OCI-LY7 (cell line): ENCODE measurements around the gene CARNS1. TPM values are rescaled to one million over a fixed set of nuclear protein-coding genes. Genes with fewer than 3 reads are reported as not detected.

Experiments used
- BruUV-seq: library from RNA; stranded (reverse); fragments of 400-500 nt; replicated peaks from 2 replicates; lab custom pipeline; 2021; lab: Mats Ljungman, UMichigan
- CTCF ChIA-PET: fragments of 300-600 bp; sonication (Branson Sonifier 250); formaldehyde crosslinking; loops from one replicate; lab custom pipeline; 2022; ENCODE audit warnings: antibody characterized with exemption; ENCODE audit not compliant: unreplicated experiment; lab: Charles Lee
- POLR2A ChIA-PET: fragments of 300-600 bp; sonication (Branson Sonifier 250); formaldehyde crosslinking; loops from one replicate; lab custom pipeline; 2022; ENCODE audit warnings: antibody characterized with exemption; lab: Charles Lee
- DNase-seq: peaks from one replicate; pipeline ENCODE4 v3.0.0-alpha.2; 2015; ENCODE audit warnings: low spot score
- H2AFZ ChIP-seq: fragments of 200-600 bp; sonication (generic), shearing (Covaris generic); 2 replicates; pipeline ENCODE4 v1.6.1; 2014; ENCODE audit warnings: mild to moderate bottlenecking, antibody characterized with exemption, low read length, moderate library complexity
- H3K27ac ChIP-seq: fragments of 200-600 bp; sonication (generic); 2 replicates; pipeline ENCODE4 v1.5.1; 2014; ENCODE audit warnings: mixed run types, low read depth, mild to moderate bottlenecking, moderate library complexity, low read length, inconsistent platforms; ENCODE audit not compliant: poor library complexity, severe bottlenecking
- H3K36me3 ChIP-seq: fragments of 200-600 bp; sonication (generic); 2 replicates; pipeline ENCODE4 v1.6.1; 2014; ENCODE audit warnings: mild to moderate bottlenecking, antibody characterized with exemption, low read length, moderate library complexity, mixed read lengths; ENCODE audit not compliant: insufficient read depth
- H3K4me1 ChIP-seq: fragments of 200-600 bp; sonication (generic); 2 replicates; pipeline ENCODE4 v1.5.1; 2014; ENCODE audit warnings: mild to moderate bottlenecking, low read length; ENCODE audit not compliant: insufficient read depth, poor library complexity, severe bottlenecking
- H3K4me2 ChIP-seq: fragments of 200-600 bp; sonication (generic); 2 replicates; pipeline ENCODE4 v1.6.1; 2014; ENCODE audit warnings: mild to moderate bottlenecking, low read length
- H3K4me3 ChIP-seq: fragments of 200-600 bp; sonication (generic); 2 replicates; pipeline ENCODE4 v1.5.1; 2014; ENCODE audit warnings: mild to moderate bottlenecking, low read depth, low read length; ENCODE audit not compliant: poor library complexity, severe bottlenecking
- H3K79me2 ChIP-seq: fragments of 200-600 bp; sonication (generic); 2 replicates; pipeline ENCODE4 v1.6.1; 2016; ENCODE audit warnings: low read depth, mild to moderate bottlenecking, low read length, moderate library complexity, mixed read lengths; ENCODE audit not compliant: insufficient read depth
- H3K9me2 ChIP-seq: fragments of 200-600 bp; sonication (generic); 2 replicates; pipeline ENCODE4 v1.6.1; 2016; ENCODE audit warnings: mild to moderate bottlenecking, low read length, mixed read lengths; ENCODE audit not compliant: insufficient read depth
- H3K9me3 ChIP-seq: fragments of 200-600 bp; sonication (generic); 2 replicates; pipeline ENCODE4 v1.6.1; 2014; ENCODE audit warnings: mild to moderate bottlenecking, mixed run types, low read length, mixed read lengths
- H4K20me1 ChIP-seq: fragments of 200-600 bp; sonication (generic); 2 replicates; pipeline ENCODE4 v1.6.1; 2014; ENCODE audit warnings: mild to moderate bottlenecking, antibody characterized with exemption, low read length, moderate library complexity, mixed read lengths; ENCODE audit not compliant: insufficient read depth
- EZH2phosphoT487 ChIP-seq: fragments of 200-600 bp; sonication (generic); IDR thresholded peaks from 2 replicates; pipeline ENCODE4 v1.6.1; 2018; ENCODE audit warnings: low read depth, borderline replicate concordance, mild to moderate bottlenecking, mixed run types, antibody characterized with exemption, low read length, moderate library complexity, mixed read lengths
- intact Hi-C: fragments of 100-400 bp; cut with micrococcal nuclease; formaldehyde crosslinking; loops from one replicate; pipeline ENCODE4 v1.10.0; 2022; ENCODE audit not compliant: unreplicated experiment
- total RNA-seq, 2 experiments: library from RNA; depleted of rRNA in 1 of 2; stranded (reverse); fragments of >200 nt in 1 of 2; shearing (Covaris generic) in 1 of 2; gene quantifications; 2 replicates each; pipeline ENCODE4 v1.2.3, GENCODE V29; 2014 to 2022
- TF ChIP-seq, protein P1 (sequence below): fragments of 200-600 bp; sonication (generic); conservative IDR thresholded peaks from 2 replicates; pipeline ENCODE4 v1.5.1; 2014; ENCODE audit warnings: mild to moderate bottlenecking, antibody characterized with exemption, low read length, moderate library complexity, mixed read lengths

CARNS1 gene
- total RNA-seq, 2 experiments from 2014 or later = 0.06 to 0.21 TPM

- no peak for TF ChIP-seq EZH2phosphoT487
- TF ChIP-seq, protein P1, sequence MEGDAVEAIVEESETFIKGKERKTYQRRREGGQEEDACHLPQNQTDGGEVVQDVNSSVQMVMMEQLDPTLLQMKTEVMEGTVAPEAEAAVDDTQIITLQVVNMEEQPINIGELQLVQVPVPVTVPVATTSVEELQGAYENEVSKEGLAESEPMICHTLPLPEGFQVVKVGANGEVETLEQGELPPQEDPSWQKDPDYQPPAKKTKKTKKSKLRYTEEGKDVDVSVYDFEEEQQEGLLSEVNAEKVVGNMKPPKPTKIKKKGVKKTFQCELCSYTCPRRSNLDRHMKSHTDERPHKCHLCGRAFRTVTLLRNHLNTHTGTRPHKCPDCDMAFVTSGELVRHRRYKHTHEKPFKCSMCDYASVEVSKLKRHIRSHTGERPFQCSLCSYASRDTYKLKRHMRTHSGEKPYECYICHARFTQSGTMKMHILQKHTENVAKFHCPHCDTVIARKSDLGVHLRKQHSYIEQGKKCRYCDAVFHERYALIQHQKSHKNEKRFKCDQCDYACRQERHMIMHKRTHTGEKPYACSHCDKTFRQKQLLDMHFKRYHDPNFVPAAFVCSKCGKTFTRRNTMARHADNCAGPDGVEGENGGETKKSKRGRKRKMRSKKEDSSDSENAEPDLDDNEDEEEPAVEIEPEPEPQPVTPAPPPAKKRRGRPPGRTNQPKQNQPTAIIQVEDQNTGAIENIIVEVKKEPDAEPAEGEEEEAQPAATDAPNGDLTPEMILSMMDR = no peak
- POLR2A ChIA-PET = interaction anchor here (0.7 to 4.2 kb wide), 12 partner anchors 8 to 994 kb away, joined by 3 to 20 read pairs (median 4); partner anchors contain the start of genes AIP, CORO1B, PPP1CA and PTPRCAP
- no TSS peak for BruUV-seq
- H3K9me2 ChIP-seq = no peaks in the 10 kb centered on the region
- peak overlapping the region; percentile 100 for H3K4me2 ChIP-seq
- peaks cover 23% of the 10 kb centered on the region; the same call in 1 of the 2 replicates for H3K79me2 ChIP-seq
- CTCF ChIA-PET = interaction anchor here (1.2 to 1.3 kb wide), 2 partner anchors 29 to 61 kb away, joined by 3 read pairs; no protein-coding TSS in a partner anchor
- peak overlapping the region; percentile 76 for H3K27ac ChIP-seq
- H3K9me3 ChIP-seq = no peaks in the 10 kb centered on the region
- no peaks in the 10 kb centered on the region for H4K20me1 ChIP-seq
- peaks cover 59% of the 10 kb centered on the region for H3K4me1 ChIP-seq
- H2AFZ ChIP-seq = no peak overlapping the region
- intact Hi-C loops = loop anchor here (1.0 to 5.0 kb wide), 3 partner anchors 25 to 116 kb away; partner anchors contain the start of genes CORO1B and POLD4
- peak; percentile 46 for DNase-seq
- H3K4me3 ChIP-seq = peak overlapping the region; percentile 87
- no peaks in the 10 kb centered on the region; the same call in 1 of the 2 replicates for H3K36me3 ChIP-seq
Measured at GRCh38 chr11:67468456-67468758, 52.9 kb downstream of the CARNS1 start.

GRCh38 chr11:67468759-67469507 is 53.5 kb downstream of the CARNS1 start, which contains the start of gene TMEM134:
TSS of gene TMEM134 (minus strand) at chr11:67469251. CDS start at chr11:67469192, 59 bp downstream.
- Histone ChIP-seq H2AFZ (peak within 1 kb of the TSS; percentile 61; the same call in 1 of the 2 replicates), H3K4me1 (peaks cover 54% of the 10 kb centered on the region), H4K20me1 (no peaks in the 10 kb centered on the region), H3K79me2 (peaks cover 23% of the 10 kb centered on the region; the same call in 1 of the 2 replicates), H3K36me3 (no peaks in the 10 kb centered on the region), H3K27ac (peak within 1 kb of the TSS; percentile 76), H3K9me3 (no peaks in the 10 kb centered on the region), H3K9me2 (no peaks in the 10 kb centered on the region), H3K4me2 (peak within 1 kb of the TSS; percentile 100), H3K4me3 (peak within 1 kb of the TSS; percentile 87)
- CTCF ChIA-PET = interaction anchor here (1.2 to 1.3 kb wide), 2 partner anchors 30 to 62 kb away, joined by 3 read pairs; no protein-coding TSS in a partner anchor
- DNase-seq = peak; percentile 96
- intact Hi-C loops = loop anchor here (1.0 to 5.0 kb wide), 5 partner anchors 26 to 117 kb away; partner anchors contain the start of genes CORO1B, POLD4 and PTPRCAP
- TF ChIP-seq, protein P1 = peak; percentile 71
- no peak for TF ChIP-seq EZH2phosphoT487
- no TSS peak for BruUV-seq
- POLR2A ChIA-PET = interaction anchor here (1.0 to 4.2 kb wide), 11 partner anchors 9 to 993 kb away, joined by 3 to 20 read pairs (median 5); partner anchors contain the start of genes AIP, CORO1B, PPP1CA and PTPRCAP
